Measurements from ENCODE around the gene MTMR12.
"Not testable (repeated sequence)": the region's sequence is repeated elsewhere in the genome, so short reads cannot be mapped to it uniquely, and the experiment has no call there.

The MTMR12 gene

DNA sequence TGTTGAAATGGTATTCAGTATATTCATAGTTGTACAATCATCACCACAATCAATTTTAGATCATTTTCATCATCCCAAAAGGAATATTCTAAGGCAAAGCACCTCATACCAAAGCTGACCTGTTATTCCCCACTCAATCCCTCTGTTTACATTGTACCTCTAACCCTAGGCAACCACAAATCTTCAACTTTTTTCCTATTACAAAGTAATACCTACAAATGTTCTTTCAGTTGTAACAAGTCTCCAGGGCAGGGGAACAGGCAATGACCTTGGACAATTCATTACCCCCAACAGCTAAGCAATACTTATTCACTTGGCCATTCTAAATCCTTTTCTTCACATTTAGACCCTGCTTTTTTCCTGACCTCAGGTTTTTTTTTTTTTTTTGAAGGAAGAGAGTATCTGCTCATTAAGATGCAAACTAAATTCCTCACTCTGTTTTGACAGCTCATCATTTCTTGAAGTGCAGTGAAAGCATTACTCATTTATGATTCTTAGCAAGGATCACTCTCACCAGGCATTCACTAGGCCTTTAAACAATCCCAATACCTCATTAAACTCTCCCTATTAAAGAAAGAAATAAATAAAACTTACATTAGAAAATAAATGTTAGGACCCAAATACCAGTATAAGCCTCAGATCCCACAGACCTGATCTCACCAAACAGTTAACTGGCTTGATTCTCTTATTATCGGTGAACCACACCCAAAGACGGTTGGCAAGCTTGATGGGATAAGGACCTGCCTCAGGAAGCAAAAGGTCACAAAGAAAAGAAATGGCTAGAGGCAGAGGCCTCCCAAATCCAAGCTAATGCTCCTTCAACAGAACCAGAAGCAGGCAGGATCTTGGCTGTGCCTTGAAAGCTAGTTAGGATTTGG lies 15.3 kb downstream of the MTMR12 start:
- no peak for DNase-seq (ENCODE audit: low spot score)

DNA sequence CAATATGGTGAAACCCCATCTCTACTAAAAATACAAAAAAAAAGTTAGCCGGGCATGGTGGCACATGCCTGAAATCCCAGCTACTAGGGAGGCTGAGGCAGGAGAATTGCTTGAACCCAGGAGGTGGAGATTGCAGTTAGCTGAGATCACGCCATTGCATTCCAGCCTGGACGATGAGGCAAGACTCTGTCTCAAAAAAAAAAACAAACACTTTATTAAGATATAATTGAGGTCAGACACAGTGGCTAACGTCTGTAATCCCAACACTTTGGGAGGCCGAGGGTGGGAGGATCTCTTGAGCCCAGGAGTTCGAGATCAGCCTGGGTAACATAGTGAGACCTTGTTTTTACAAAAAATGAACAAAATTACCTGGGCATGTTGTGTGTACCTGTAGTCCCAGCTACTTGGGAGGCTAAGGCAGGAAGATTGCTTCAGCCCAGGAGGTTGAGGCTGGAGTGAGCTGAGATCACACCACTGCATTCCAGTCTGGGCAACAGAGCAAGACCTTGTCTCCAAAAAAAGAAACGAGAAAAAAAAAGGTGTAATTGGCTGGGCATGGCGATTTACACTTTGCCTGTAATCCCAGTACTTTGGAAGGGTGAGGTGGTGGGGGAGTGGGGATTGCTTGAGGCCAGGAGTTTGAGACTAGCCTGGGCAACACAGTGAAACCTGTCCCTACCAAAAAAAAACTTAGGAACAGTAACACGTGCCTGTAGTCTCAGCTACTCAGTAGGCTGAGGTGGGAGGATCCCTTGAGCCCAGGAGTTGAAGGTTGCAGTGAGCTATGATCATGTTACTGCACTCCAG lies 16.6 kb downstream of the MTMR12 start:
- not testable (repeated sequence) for DNase-seq (ENCODE audit: low spot score)

DNA sequence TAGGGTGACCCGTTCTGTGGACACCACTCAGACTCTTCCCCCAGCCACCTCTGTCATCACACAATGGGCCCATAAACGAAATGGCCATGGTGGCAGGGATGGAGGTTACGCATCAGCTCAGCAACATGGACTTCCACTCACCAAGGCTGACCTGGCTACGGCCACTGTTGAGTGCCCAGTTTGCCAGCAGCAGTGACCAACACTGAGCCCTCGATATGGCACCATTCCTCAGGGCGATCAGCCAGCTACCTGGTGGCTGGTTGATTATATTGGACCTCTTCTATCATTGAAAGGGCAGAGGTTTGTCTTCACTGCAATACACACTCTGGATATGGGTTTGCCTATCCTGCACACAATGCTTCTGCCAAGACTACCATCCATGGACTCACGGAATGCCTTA lies 21.1 kb downstream of the MTMR12 start:
- no peak for DNase-seq (ENCODE audit: low spot score)

DNA sequence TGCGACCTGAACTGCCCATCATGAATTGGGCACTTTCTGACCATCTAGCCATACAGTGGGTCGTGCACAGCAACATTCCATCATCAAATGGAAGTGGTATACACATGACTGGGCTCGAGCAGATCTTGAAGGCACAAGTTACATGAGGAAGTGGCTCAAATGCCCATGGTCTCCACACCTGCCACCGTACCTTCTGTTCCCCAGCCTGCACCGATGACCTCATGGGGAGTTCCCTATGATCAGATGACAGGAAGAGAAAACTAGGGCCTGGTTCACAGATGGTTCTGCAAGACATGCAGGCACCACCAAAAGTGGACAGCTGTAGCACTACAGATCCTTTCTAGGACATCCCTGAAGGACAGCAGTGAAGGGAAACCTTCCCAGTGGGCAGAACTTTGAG lies 21.8 kb downstream of the MTMR12 start:
- no peak for DNase-seq (ENCODE audit: low spot score)

DNA sequence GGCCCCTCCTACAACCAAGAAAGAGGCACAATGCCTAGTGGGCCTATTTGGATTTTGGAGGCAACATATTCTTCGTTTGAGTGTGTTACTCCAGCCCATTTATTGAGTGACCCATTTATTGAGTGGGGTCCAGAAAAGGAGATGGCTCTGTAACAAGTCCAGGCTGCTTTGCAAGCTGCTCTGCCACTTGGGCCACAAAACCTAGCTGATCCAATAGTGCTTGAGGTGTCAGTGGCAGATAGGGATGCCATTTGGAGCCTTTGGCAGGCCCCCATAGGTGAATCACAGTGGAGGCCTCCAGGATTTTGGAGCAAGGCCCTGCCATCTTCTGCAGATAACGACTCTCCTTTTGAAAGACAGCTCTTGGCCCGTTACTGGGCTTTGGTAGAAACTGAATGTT lies 22.2 kb downstream of the MTMR12 start:
- not testable (repeated sequence) for DNase-seq (ENCODE audit: low spot score)

DNA sequence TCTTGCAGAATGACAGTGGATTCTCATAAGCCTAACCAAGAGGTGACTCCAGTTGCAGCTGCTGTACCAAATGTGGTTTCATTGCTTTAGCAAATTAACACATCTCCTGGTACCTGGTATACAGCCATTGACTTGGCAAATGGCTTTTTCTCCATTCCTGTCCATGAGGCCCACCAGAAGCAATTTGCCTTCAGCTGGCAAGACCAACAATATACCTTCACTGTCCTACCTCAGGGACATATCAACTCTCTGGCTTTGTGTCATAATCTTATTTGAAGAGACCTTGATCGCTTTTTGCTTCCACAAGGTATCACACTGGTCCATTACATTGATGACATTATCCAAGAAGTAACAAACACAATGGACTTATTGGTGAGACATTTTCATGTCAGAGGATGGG lies 22.8 kb downstream of the MTMR12 start:
- not testable (repeated sequence) for DNase-seq (ENCODE audit: low spot score)

DNA sequence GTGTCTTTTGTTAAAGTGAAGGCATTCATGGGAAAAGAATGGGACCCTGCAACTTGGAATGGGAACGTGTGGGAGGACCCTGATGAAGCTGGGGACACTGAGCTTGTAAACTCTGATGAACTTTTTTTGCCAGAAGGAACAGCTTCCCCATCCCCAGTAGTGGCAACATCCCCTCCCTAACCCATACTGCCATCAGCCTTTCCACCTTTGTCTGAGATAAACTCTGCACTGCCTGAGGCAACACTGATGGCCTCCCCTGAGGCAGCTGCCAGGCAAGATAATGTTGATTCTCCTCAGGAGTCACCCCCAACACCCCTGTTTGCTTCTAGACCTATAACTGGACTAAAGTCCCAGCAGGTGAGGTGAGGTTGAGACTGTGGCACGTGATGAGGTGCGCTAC lies 24.6 kb downstream of the MTMR12 start:
- DNase-seq (ENCODE audit: low spot score): not testable (repeated sequence)

DNA sequence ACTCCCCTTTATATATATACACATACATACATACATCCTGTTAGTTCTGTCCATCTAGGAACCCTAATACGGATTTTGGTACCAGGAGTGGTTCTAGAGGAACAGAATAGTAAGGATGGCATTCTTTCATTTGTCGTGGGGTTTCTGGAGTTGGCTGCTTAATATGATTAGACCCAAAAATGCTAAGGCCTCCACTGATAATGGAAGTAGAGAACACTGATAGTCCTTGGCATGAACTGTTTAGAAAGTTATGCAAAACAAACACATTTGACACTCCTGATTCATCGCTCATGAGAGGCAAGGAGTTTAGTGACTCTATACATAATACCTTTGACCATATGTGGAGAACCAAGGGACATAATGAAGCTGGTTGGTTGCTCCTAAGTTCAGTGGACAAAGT lies 25.2 kb downstream of the MTMR12 start:
- not testable (repeated sequence) for DNase-seq (ENCODE audit: low spot score)

DNA sequence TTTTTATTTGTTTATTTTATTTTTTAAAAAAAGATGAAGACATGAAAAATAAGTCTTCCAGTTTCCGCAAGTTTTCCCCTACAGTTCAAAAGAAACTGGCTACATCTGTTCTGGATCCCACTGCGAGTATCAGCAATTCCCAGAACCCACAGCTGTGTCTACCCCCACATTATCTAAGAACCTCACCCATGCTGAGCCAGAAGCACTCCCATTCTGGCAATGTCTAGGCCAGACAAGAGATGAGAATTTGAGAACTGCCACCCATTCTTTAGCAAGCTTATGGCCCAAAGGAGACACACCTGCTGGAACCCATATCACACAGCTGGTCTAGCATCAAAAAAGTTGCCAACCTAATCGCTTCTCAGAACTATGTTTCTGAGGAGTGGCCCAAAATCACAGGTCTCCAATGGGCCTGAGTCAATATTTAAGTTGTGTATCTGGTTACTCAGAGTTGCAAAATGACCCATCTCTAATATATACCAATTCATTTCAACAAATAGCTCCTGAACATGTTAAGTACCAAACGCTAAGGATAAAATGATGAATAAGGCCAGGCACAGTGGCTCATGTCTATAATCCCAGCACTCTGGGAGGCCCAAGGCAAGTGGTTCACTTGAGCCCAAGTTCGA lies 27.1 kb downstream of the MTMR12 start:
- DNase-seq (ENCODE audit: low spot score): no peak

DNA sequence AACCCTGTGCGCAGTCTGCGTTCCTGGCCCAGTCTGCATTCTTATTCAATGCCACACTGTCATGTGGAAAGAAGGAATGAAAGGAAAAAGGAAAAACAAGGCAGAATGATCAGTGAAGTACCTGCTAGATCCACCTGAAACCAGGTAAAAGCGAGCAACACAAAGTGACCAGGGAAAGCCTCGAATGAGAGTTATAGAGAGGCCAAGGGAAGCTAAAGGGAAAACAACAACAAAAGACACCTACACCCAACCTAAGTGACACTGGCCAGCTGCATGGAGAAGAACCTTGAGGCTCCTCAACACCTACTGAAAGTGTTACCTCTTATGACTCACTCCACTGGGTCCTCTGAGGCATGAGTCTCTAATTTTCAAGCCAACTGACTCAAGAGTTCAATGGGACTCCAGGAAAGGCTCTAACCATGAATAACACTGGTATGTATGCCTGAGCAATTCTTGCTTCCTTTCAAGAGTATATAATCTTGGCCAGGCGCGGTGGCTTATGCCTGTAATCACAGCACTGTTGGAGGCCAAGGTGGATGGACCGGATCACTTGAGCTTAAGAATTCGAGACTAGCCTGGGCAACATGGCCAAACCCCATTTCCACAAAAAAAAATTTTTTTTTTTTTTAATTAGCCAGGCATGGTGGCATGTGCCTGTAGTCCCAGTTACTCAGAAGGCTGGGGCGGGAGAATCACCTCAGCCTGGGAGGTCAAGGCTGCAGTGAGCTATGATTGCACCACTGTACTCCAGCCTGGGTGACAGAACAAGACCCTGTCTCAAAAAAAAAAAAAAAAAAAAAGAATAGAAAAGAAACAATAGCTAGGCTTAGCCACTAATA lies 29.0 kb downstream of the MTMR12 start:
- DNase-seq (ENCODE audit: low spot score): no peak

DNA sequence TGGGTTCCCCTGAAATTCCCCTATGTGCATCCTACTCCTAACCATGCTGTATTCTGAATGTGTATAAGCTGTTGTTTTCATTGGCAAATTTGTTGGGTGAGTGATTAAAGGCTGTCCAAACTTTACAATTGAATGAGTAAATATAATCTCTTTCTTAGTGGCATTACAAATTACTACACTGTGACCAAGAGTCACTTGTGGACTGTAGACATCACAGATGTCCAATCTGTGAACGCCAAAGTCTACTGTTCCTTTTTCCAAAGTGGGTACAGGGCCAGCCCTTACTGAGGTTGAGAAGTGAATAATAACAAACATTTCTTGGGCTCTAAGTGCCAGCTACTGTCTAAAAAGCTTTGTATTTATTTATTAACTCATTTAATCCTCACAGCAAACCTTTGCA lies 29.7 kb downstream of the MTMR12 start:
- no peak for DNase-seq (ENCODE audit: low spot score)

DNA sequence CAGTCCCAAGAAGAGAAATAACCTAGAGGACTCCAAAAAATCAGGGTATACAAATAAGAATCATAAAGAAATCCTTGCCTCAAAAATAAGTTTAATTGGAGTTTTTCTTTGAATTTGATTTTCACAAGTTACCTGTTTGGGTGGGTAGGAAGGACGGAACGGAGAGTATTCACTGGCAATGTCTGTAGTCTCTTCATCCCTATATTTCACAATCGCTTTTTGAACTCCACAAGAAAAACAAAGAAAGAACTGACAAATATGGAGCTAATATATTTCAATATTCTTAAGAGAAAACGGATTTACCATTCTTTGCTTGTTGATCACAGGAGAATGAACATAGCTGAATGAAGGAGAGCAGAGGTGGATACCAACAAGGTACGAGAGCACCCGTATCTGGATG lies 30.1 kb downstream of the MTMR12 start:
- DNase-seq (ENCODE audit: low spot score): no peak

DNA sequence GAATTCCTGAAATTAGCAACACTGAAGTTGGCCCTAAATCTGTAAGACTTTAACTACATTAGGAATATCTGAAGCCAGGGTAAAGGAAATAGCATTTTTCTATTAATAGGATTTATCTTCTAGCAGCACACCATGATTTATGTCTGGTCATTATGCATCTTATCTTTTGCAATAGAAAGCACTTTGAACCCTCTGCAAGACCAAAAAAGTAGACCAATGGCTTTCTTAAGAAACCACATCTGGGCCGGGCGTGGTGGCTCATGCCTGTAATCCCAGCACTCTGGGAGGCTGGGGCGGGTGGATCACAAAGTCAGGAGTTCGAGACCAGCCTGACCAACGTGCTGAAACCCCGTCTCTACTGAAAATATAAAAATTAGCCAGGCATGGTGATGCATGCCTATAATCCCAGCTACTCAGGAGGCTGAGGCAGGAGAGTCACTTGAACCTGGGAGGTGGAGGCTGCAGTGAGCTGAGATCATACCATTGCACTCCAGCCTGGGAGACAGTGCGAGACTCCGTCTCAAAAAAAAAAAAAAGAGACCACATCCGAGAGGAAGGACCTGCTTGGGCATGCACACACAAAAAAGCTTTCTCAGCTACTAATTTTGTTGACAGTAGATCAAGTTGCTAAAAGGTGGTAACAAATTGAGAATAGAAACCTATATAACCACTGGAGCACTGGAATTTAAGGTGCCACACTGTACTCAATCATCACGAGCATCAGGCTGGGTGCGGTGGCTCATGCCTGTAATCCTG lies 31.2 kb downstream of the MTMR12 start:
- DNase-seq (ENCODE audit: low spot score): not testable (repeated sequence)

DNA sequence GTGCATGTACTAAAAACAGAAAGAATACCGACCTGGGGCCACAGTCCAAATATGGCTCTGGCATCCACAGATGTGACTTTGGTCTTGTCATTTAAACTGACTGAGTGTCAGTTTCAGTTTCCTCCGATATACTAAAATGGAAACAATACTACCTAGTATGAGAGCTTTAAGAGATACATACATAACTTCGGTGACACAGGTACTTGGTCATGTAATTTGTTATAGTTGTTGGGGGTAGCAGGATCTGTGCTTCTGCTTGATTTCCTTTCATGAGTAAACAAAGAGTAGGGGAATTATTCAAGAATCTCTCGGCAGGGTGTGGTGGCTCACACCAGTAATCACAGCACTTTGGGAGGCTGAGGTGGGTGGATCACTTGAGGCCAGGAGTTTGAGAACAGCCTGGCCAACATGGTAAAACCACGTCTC lies 32.1 kb downstream of the MTMR12 start:
- DNase-seq (ENCODE audit: low spot score): no peak

DNA sequence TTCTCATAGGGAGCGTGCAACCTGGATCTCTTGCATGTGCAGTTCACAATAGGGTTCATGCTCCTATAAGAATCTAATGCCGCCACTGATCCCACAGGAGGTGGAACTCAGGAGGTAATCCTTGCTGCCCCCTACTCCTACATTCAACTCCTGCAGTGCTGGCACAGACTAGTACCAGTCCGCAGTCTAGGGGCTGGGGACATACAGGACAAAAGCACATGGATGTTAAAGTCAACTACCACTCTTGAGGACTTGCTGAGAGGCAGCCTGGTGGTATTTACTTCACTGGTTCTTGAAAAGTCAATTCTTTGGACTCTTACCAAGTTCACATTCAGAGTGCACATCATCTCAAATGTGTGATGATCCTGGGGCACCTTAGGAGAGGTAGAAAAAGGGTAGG lies 33.0 kb downstream of the MTMR12 start:
- DNase-seq (ENCODE audit: low spot score): no peak

DNA sequence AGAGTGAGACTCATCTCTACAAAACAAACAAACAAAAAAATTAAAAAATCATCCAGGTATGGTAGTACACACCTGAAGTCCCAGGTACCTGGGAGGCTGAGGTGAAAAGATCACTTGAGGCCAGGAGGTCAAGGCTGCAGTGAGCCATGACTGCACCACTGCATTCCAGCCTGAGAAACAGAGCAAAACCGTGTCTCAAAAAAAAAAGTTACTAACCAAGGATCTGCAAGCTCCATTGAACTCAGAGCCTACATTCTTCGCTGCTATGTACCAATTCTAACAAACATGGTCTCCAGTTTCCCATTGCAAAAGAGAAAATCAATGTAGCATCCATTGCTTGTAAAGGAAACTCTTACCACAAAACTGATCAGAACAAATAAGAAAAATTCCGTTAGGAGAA lies 33.5 kb downstream of the MTMR12 start:
- no peak for DNase-seq (ENCODE audit: low spot score)

DNA sequence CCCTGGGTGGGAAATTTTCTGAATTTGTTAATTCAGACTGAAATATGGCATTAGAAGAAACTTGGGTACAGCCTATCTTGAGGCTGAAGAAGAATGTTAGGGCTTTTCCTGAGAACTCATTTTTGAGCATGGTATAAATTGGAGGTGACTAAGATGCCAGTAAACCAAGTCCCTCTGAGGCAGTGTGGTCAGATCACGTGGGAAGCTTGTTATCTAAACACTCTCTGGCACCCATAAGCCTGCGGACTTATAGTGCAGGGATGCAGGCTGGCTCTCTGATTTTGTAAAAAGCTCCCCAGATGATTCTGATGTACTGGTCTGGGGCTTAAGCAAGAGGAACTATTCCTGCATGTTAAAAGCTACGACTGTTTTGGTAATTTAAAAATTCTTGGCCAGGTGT lies 34.3 kb downstream of the MTMR12 start:
- DNase-seq (ENCODE audit: low spot score): no peak

DNA sequence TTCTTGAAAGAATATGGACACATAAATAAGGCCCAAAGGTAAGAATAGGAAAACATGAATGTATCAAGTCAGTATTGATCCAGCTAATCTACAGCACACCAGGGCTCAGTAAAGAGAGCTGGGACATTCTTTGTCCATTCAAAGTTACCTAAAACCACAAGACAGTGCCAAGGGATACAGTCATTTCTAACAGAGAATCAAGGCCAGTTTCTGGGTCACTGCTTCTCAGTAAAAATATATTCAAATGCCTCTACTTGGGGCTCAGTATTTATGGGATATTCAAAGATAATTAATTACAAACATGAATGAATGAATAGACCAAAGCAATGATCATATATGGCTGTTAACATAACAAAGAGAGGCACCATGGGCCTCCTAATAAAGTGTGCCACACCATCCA lies 34.9 kb downstream of the MTMR12 start:
- DNase-seq (ENCODE audit: low spot score): no peak

DNA sequence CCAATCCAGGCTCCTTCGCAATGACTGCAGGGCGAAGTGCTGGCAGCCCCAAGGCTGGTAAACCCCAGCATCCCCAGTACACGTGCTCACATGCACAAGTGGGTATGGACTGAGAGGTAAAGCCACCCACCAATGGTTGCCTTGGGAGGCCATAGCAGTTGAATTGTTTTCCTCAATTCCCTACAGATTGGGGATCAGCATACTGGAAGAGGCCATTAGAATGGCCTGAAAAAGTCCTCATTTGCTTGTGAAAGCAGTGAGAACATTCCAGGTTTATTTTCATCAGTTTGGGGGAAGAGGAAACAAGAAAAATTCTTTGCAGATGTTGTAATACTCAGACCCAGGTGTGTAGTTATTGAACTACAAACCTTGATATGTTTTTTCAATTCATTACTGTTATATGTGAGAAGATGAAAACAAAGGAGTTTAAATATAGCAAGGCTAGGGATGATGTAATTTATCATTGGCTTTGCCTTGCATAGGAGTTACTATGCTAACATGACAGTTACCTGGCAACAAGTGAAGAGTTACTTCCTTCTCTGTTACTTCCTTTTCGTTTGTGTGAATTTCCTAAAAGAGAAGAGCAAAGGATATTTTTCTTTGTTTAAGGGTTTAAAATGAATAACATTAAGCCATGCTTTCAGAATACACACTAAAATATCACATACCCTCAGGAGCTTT lies 36.4 kb downstream of the MTMR12 start:
- DNase-seq (ENCODE audit: low spot score): peak; percentile 4

DNA sequence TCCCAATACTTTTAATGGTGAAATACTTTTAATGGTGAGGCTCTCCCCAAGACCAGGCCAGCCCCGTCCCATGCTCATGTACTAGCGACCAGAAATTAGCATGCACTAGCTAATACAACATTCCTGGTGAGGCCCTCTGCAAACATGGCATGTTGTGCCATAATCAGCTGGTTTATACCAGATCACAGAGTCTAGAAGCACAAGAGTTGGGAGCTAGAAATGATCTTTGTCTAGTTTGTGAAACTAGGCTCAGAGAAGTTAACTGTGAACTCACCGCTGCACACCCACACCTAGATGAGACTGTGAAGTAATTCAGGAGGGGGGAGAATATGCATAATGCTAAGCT lies 37.4 kb downstream of the MTMR12 start:
- no peak for DNase-seq (ENCODE audit: low spot score)

Data from SW480 (cell line).